ENCODE measurements around the gene TOR3A.

Gene TOR3A

GRCh38 chr1:179046808-179047635, 34.8 kb upstream of the TOR3A start:
- Histone ChIP-seq H3K36me3 (ENCODE audit: insufficient read depth, low read length) (0 out of 2 replicates have a peak, but pooled peaks cover 3% of the 10 kb centered on the region), H2AFZ (ENCODE audit: low read length, unreplicated experiment) (no peak overlapping the region), H3K27ac (ENCODE audit: low read depth, low read length) (no peak overlapping the region), H3K4me3 (ENCODE audit: low read depth, low read length) (no peak overlapping the region), H3K79me2 (ENCODE audit: control insufficient read depth, insufficient read depth, low read length, unreplicated experiment) (peaks cover 6% of the 10 kb centered on the region), H3K4me1 (ENCODE audit: control insufficient read depth, insufficient read depth, low read length, unreplicated experiment) (peaks cover 9% of the 10 kb centered on the region), H3K27me3 (ENCODE audit: insufficient read depth, low read length) (no peaks in the 10 kb centered on the region)

GRCh38 chr1:179047636-179047997, 34.3 kb upstream of the TOR3A start:
- no peaks in the 10 kb centered on the region for H3K27me3 ChIP-seq (ENCODE audit: insufficient read depth, low read length)
- H3K4me3 ChIP-seq (ENCODE audit: low read depth, low read length): no peak overlapping the region
- 0 out of 2 replicates have a peak, but pooled peaks cover 3% of the 10 kb centered on the region for H3K36me3 ChIP-seq (ENCODE audit: insufficient read depth, low read length)
- H3K27ac ChIP-seq (ENCODE audit: low read depth, low read length): no peak overlapping the region
- peaks cover 9% of the 10 kb centered on the region for H3K4me1 ChIP-seq (ENCODE audit: control insufficient read depth, insufficient read depth, low read length, unreplicated experiment)
- H3K79me2 ChIP-seq (ENCODE audit: control insufficient read depth, insufficient read depth, low read length, unreplicated experiment): peaks cover 6% of the 10 kb centered on the region
- H2AFZ ChIP-seq (ENCODE audit: low read length, unreplicated experiment): no peak overlapping the region

GRCh38 chr1:179048339-179049124, 33.3 kb upstream of the TOR3A start:
- peaks cover 9% of the 10 kb centered on the region for H3K4me1 ChIP-seq (ENCODE audit: control insufficient read depth, insufficient read depth, low read length, unreplicated experiment)
- no peak overlapping the region for H2AFZ ChIP-seq (ENCODE audit: low read length, unreplicated experiment)
- no peak overlapping the region for H3K4me3 ChIP-seq (ENCODE audit: low read depth, low read length)
- peaks cover 4% of the 10 kb centered on the region for H3K79me2 ChIP-seq (ENCODE audit: control insufficient read depth, insufficient read depth, low read length, unreplicated experiment)
- H3K27ac ChIP-seq (ENCODE audit: low read depth, low read length): no peak overlapping the region
- H3K27me3 ChIP-seq (ENCODE audit: insufficient read depth, low read length): no peaks in the 10 kb centered on the region
- H3K36me3 ChIP-seq (ENCODE audit: insufficient read depth, low read length): 0 out of 2 replicates have a peak, but pooled peaks cover 3% of the 10 kb centered on the region

GRCh38 chr1:179052776-179053175, 29.1 kb upstream of the TOR3A start:
- H3K79me2 ChIP-seq (ENCODE audit: control insufficient read depth, insufficient read depth, low read length, unreplicated experiment): no peaks in the 10 kb centered on the region
- peaks cover 8% of the 10 kb centered on the region; the same call in 1 of the 2 replicates for H3K36me3 ChIP-seq (ENCODE audit: insufficient read depth, low read length)
- H3K27me3 ChIP-seq (ENCODE audit: insufficient read depth, low read length): no peaks in the 10 kb centered on the region
- H3K27ac ChIP-seq (ENCODE audit: low read depth, low read length): no peak overlapping the region
- no peak overlapping the region for H2AFZ ChIP-seq (ENCODE audit: low read length, unreplicated experiment)
- no peak overlapping the region for H3K4me3 ChIP-seq (ENCODE audit: low read depth, low read length)
- H3K4me1 ChIP-seq (ENCODE audit: control insufficient read depth, insufficient read depth, low read length, unreplicated experiment): no peaks in the 10 kb centered on the region

- Histone ChIP-seq H3K27me3 (ENCODE audit: insufficient read depth, low read length) (no peaks in the 10 kb centered on the region), H3K79me2 (ENCODE audit: control insufficient read depth, insufficient read depth, low read length, unreplicated experiment) (no peaks in the 10 kb centered on the region), H3K36me3 (ENCODE audit: insufficient read depth, low read length) (peaks cover 8% of the 10 kb centered on the region; the same call in 1 of the 2 replicates)
Measured at GRCh38 chr1:179053486-179053885, 28.4 kb upstream of the TOR3A start.

GRCh38 chr1:179055937-179056336, 25.9 kb upstream of the TOR3A start:
- peaks cover 8% of the 10 kb centered on the region; the same call in 1 of the 2 replicates for H3K36me3 ChIP-seq (ENCODE audit: insufficient read depth, low read length)

More at GRCh38 chr1:179053486-179053885, 28.4 kb upstream of the TOR3A start:
- no peak overlapping the region for H2AFZ ChIP-seq (ENCODE audit: low read length, unreplicated experiment)
- H3K27ac ChIP-seq (ENCODE audit: low read depth, low read length): no peak overlapping the region
- H3K4me1 ChIP-seq (ENCODE audit: control insufficient read depth, insufficient read depth, low read length, unreplicated experiment): peaks cover 5% of the 10 kb centered on the region
- H3K4me3 ChIP-seq (ENCODE audit: low read depth, low read length): no peak overlapping the region

GRCh38 chr1:179058487-179059483, 23.1 kb upstream of the TOR3A start:
- H3K27me3 ChIP-seq (ENCODE audit: insufficient read depth, low read length): no peaks in the 10 kb centered on the region
- peaks cover 8% of the 10 kb centered on the region; the same call in 1 of the 2 replicates for H3K36me3 ChIP-seq (ENCODE audit: insufficient read depth, low read length)
- H3K79me2 ChIP-seq (ENCODE audit: control insufficient read depth, insufficient read depth, low read length, unreplicated experiment): no peaks in the 10 kb centered on the region
- no peak overlapping the region for H2AFZ ChIP-seq (ENCODE audit: low read length, unreplicated experiment)
- H3K27ac ChIP-seq (ENCODE audit: low read depth, low read length): peak overlapping the region; percentile 45
- H3K4me1 ChIP-seq (ENCODE audit: control insufficient read depth, insufficient read depth, low read length, unreplicated experiment): peaks cover 13% of the 10 kb centered on the region
- H3K4me3 ChIP-seq (ENCODE audit: low read depth, low read length): no peak overlapping the region

More at GRCh38 chr1:179055937-179056336, 25.9 kb upstream of the TOR3A start:
- Histone ChIP-seq H3K27me3 (ENCODE audit: insufficient read depth, low read length) (no peaks in the 10 kb centered on the region), H3K79me2 (ENCODE audit: control insufficient read depth, insufficient read depth, low read length, unreplicated experiment) (no peaks in the 10 kb centered on the region), H3K4me3 (ENCODE audit: low read depth, low read length) (no peak overlapping the region), H3K27ac (ENCODE audit: low read depth, low read length) (no peak overlapping the region), H2AFZ (ENCODE audit: low read length, unreplicated experiment) (no peak overlapping the region), H3K4me1 (ENCODE audit: control insufficient read depth, insufficient read depth, low read length, unreplicated experiment) (peaks cover 13% of the 10 kb centered on the region)

- Histone ChIP-seq H3K79me2 (ENCODE audit: control insufficient read depth, insufficient read depth, low read length, unreplicated experiment) (no peaks in the 10 kb centered on the region), H3K4me3 (ENCODE audit: low read depth, low read length) (no peak overlapping the region), H3K36me3 (ENCODE audit: insufficient read depth, low read length) (peaks cover 7% of the 10 kb centered on the region; the same call in 1 of the 2 replicates), H3K27me3 (ENCODE audit: insufficient read depth, low read length) (no peaks in the 10 kb centered on the region), H2AFZ (ENCODE audit: low read length, unreplicated experiment) (no peak overlapping the region), H3K27ac (ENCODE audit: low read depth, low read length) (no peak overlapping the region), H3K4me1 (ENCODE audit: control insufficient read depth, insufficient read depth, low read length, unreplicated experiment) (peaks cover 13% of the 10 kb centered on the region)
Measured at GRCh38 chr1:179061360-179062282, 20.2 kb upstream of the TOR3A start.

- no peaks in the 10 kb centered on the region for H3K4me1 ChIP-seq (ENCODE audit: control insufficient read depth, insufficient read depth, low read length, unreplicated experiment)
- H3K27me3 ChIP-seq (ENCODE audit: insufficient read depth, low read length): no peaks in the 10 kb centered on the region
- no peak overlapping the region for H2AFZ ChIP-seq (ENCODE audit: low read length, unreplicated experiment)
- no peak overlapping the region for H3K4me3 ChIP-seq (ENCODE audit: low read depth, low read length)
- H3K79me2 ChIP-seq (ENCODE audit: control insufficient read depth, insufficient read depth, low read length, unreplicated experiment): no peaks in the 10 kb centered on the region
- peaks cover 7% of the 10 kb centered on the region; the same call in 1 of the 2 replicates for H3K36me3 ChIP-seq (ENCODE audit: insufficient read depth, low read length)
- H3K27ac ChIP-seq (ENCODE audit: low read depth, low read length): no peak overlapping the region
Measured at GRCh38 chr1:179066471-179066870, 15.4 kb upstream of the TOR3A start.

Data from ACC112 (cell line).